ENCODE measurements around the gene MSN. TPM values are rescaled to one million over a fixed set of nuclear protein-coding genes. Genes with fewer than 3 reads are reported as not detected.
"Not testable (repeated sequence)": the region's sequence is repeated elsewhere in the genome, so short reads cannot be mapped to it uniquely, and the experiment has no call there.

Gene MSN
- total RNA-seq, 1 donor from 2014 or later = 352 TPM

DNA sequence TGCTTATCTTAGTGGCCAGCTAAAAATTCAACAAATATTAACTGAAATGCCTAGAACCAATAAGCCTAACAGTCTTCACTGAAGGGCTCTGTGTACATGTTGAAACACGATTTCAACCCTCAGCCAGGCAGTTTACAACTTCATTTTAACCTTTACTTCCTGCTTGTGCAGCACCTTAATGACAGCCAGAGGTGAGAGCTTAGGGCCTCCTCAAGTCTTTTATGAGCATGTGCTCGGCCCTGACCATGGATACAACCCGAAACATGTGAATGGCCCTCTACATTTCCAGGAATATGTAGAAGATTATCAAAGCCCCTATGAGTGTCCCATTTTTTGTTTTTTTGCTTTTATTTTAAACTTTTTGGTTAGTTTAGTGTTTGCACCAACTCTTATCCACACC is 88.3 kb downstream of the MSN start:
- CTCF ChIA-PET = no interaction called here
- POLR2A ChIA-PET = no interaction called here
- H3K36me3 Mint-ChIP-seq (ENCODE audit: low read depth) = no peaks in the 10 kb centered on the region
- no peaks in the 10 kb centered on the region for H3K9me3 Mint-ChIP-seq
- no peak for ATAC-seq (ENCODE audit: low read depth)
- TF ChIP-seq, protein P1, sequence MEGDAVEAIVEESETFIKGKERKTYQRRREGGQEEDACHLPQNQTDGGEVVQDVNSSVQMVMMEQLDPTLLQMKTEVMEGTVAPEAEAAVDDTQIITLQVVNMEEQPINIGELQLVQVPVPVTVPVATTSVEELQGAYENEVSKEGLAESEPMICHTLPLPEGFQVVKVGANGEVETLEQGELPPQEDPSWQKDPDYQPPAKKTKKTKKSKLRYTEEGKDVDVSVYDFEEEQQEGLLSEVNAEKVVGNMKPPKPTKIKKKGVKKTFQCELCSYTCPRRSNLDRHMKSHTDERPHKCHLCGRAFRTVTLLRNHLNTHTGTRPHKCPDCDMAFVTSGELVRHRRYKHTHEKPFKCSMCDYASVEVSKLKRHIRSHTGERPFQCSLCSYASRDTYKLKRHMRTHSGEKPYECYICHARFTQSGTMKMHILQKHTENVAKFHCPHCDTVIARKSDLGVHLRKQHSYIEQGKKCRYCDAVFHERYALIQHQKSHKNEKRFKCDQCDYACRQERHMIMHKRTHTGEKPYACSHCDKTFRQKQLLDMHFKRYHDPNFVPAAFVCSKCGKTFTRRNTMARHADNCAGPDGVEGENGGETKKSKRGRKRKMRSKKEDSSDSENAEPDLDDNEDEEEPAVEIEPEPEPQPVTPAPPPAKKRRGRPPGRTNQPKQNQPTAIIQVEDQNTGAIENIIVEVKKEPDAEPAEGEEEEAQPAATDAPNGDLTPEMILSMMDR (IDR thresholded peaks at IDR 0.05) = no peak
- intact Hi-C loops (cut with micrococcal nuclease) = no loop called here
- H3K4me1 Mint-ChIP-seq = peaks cover 22% of the 10 kb centered on the region
- no peaks in the 10 kb centered on the region for H3K27me3 Mint-ChIP-seq
- no peak overlapping the region for H3K4me3 Mint-ChIP-seq
- H3K27ac Mint-ChIP-seq = no peak overlapping the region
- DNase-seq = no peak

DNA sequence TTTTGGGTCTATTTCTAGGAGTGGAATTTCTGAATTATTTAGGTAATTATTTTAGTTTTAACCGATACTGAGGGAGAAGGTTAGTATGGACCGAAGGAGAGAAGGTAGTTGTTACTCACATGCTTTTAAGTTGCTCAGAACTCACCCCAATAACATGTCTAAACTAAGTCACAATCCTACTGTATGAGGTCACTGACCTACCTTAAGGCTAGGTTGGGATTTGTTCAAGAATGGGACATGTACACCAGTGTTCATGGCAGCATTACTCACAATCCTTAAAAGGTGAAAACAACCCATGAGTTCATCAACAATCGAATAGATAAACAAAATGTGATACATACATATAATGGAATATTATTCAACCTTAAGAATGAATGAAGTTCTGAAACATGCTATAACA is 90.5 kb downstream of the MSN start:
- ATAC-seq (ENCODE audit: low read depth) (no peak), DNase-seq (no peak)
- ChIA-PET CTCF (no interaction called here), POLR2A (no interaction called here)
- TF ChIP-seq, protein P1 (IDR thresholded peaks at IDR 0.05) = no peak
- Mint-ChIP-seq H3K36me3 (ENCODE audit: low read depth) (no peaks in the 10 kb centered on the region), H3K4me1 (peaks cover 1% of the 10 kb centered on the region), H3K27me3 (no peaks in the 10 kb centered on the region), H3K27ac (no peak overlapping the region), H3K4me3 (no peak overlapping the region), H3K9me3 (no peaks in the 10 kb centered on the region)
- intact Hi-C loops (cut with micrococcal nuclease) = no loop called here

DNA sequence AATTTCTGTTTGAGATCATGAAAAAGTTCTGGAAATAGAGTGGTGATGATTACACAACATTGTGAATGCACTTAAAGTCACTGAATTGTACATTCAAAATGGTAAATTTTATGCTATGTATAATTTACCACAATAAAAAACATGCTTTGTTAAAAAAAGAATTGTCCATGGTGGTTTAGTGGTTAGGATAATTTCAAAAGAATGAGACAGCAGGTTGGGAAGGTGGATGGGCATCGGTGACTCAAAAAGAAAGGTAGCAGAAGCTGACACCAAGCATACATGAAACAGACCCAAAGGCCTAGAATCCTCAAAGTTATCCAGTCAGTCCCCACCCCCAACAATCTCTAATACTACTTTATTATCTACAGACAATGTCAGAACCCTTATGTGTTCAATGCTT is 91.1 kb downstream of the MSN start:
- TF ChIP-seq, protein P1 (IDR thresholded peaks at IDR 0.05) = no peak
- ATAC-seq (ENCODE audit: low read depth) = no peak
- CTCF ChIA-PET = no interaction called here
- H3K9me3 Mint-ChIP-seq = no peaks in the 10 kb centered on the region
- H3K27me3 Mint-ChIP-seq = no peaks in the 10 kb centered on the region
- POLR2A ChIA-PET = interaction anchor here (0.7 kb wide), 1 partner anchor 91 kb away, joined by 3 read pairs; the partner anchor contains the start of gene MSN
- no peak overlapping the region for H3K4me3 Mint-ChIP-seq
- H3K27ac Mint-ChIP-seq = no peak overlapping the region
- no peaks in the 10 kb centered on the region for H3K36me3 Mint-ChIP-seq (ENCODE audit: low read depth)
- no peaks in the 10 kb centered on the region for H3K4me1 Mint-ChIP-seq
- no peak for DNase-seq
- intact Hi-C loops (cut with micrococcal nuclease) = no loop called here

GRCh38 chrX:65759525-65759924 is 92.1 kb downstream of the MSN start:
- H3K4me3 Mint-ChIP-seq = not testable (repeated sequence)

DNA sequence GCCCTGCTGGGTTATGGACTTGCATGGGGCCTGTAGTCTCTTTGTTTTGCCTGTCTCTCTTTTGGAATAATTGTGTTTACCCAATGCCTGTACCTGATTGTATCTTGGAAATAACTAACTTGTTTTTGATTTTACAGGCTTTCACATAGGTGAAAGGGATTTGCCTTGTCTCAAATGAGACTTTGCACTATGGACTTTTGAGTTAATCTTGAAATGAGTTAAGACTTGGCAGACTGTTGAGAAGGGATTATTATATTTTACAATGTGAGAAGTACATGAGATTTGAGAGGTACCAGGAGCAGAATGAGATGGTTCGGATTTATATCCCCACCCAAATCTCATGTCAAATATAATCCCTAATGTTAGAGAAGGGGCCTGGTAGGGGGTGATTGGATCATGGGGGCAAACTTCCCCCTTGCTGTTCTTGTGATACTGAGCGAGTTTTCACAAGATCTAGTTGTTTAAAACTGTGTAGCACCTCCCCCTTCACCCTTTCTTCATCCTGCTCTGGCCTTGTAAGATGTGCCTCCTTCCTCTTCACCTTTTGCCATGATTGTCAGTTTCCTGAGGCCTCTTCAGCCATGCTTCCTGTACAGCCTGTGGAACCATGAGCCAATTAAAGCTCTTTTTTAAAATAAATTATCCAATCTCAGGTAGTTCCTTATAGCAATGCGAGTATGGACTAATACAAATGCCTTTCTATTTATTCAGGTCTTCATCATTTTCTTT is 102.3 kb downstream of the MSN start:
- POLR2A ChIA-PET = no interaction called here
- intact Hi-C loops (cut with micrococcal nuclease) = no loop called here

More at GRCh38 chrX:65759525-65759924, 92.1 kb downstream of the MSN start:
- H3K27me3 Mint-ChIP-seq; H3K4me1 Mint-ChIP-seq; intact Hi-C loops (cut with micrococcal nuclease); POLR2A ChIA-PET; H3K27ac Mint-ChIP-seq; CTCF ChIA-PET; H3K36me3 Mint-ChIP-seq (ENCODE audit: low read depth); DNase-seq; H3K9me3 Mint-ChIP-seq; ATAC-seq (ENCODE audit: low read depth): not testable (repeated sequence)

More for the DNA sequence above, 102.3 kb downstream of the MSN start:
- Mint-ChIP-seq H3K36me3 (ENCODE audit: low read depth) (no peaks in the 10 kb centered on the region), H3K27ac (no peak overlapping the region), H3K4me1 (peaks cover 19% of the 10 kb centered on the region), H3K9me3 (no peaks in the 10 kb centered on the region), H3K4me3 (no peak overlapping the region), H3K27me3 (no peaks in the 10 kb centered on the region)
- TF ChIP-seq, protein P1 (IDR thresholded peaks at IDR 0.05) = no peak
- ATAC-seq (ENCODE audit: low read depth) (no peak), DNase-seq (no peak)
- CTCF ChIA-PET = no interaction called here
